Mesenchymal stem cell (in vitro differentiated cells and primary cell): ENCODE results near the gene GRIK4.
A peak's percentile ranks its signal among the peaks of the same experiment; 100 is the strongest.

Source experiments
- DNase-seq: peaks from one replicate; pipeline ENCODE4 v3.0.0-alpha.2; 2013
- H2AFZ ChIP-seq: one replicate; pipeline ENCODE4 v1.6.1; 2013; ENCODE audit warnings: low read depth, mild to moderate bottlenecking, control low read depth, inconsistent platforms, low read length, moderate library complexity
- H2AK5ac ChIP-seq: 2 replicates; pipeline ENCODE4 v1.6.1; 2013; ENCODE audit warnings: low read length, moderate library complexity, mild to moderate bottlenecking, inconsistent platforms; ENCODE audit not compliant: severe bottlenecking
- H2BK120ac ChIP-seq: one replicate; pipeline ENCODE4 v1.6.1; 2013; ENCODE audit warnings: low read depth, mild to moderate bottlenecking, inconsistent platforms, low read length, moderate library complexity
- H2BK12ac ChIP-seq, 2 experiments: one replicate each; pipeline ENCODE4 v1.6.1; 2013; ENCODE audit warnings: inconsistent platforms in 2 of 2, low read length in 2 of 2, mild to moderate bottlenecking in 2 of 2, moderate library complexity in 2 of 2, control low read depth in 1 of 2
- H2BK15ac ChIP-seq: one replicate; pipeline ENCODE4 v1.6.1; 2013; ENCODE audit warnings: mild to moderate bottlenecking, low read depth, inconsistent platforms; ENCODE audit not compliant: poor library complexity, severe bottlenecking
- H2BK5ac ChIP-seq: 2 replicates; pipeline ENCODE4 v1.6.1; 2013; ENCODE audit warnings: low read depth, mild to moderate bottlenecking, low read length, control low read depth, inconsistent platforms; ENCODE audit not compliant: poor library complexity, severe bottlenecking
- H3K14ac ChIP-seq, 2 experiments: one replicate each; pipeline ENCODE4 v1.6.1; 2013; ENCODE audit warnings: inconsistent platforms in 2 of 2, low read length in 2 of 2, control low read depth in 1 of 2, mild to moderate bottlenecking in 1 of 2, moderate library complexity in 1 of 2
- H3K18ac ChIP-seq, 2 experiments: one replicate each; pipeline ENCODE4 v1.6.1; 2013; ENCODE audit warnings: inconsistent platforms in 2 of 2, low read length in 2 of 2, control low read depth in 1 of 2, low read depth in 1 of 2, mild to moderate bottlenecking in 1 of 2
- H3K23ac ChIP-seq, 2 experiments: one replicate each; pipeline ENCODE4 v1.6.1; 2013; ENCODE audit warnings: inconsistent platforms in 2 of 2, low read length in 2 of 2, mild to moderate bottlenecking in 2 of 2, moderate library complexity in 2 of 2, control low read depth in 1 of 2
- H3K27ac ChIP-seq: 2 replicates; pipeline ENCODE4 v1.5.1; 2013; ENCODE audit warnings: mild to moderate bottlenecking, moderate library complexity, low read length, control low read depth, inconsistent platforms; ENCODE audit not compliant: poor library complexity, severe bottlenecking
- H3K27me3 ChIP-seq, 2 experiments: 2 replicates each; pipeline versions ENCODE4 v1.6.1 to v1.7.0; 2013; ENCODE audit warnings: low read length in 2 of 2, mild to moderate bottlenecking in 2 of 2, moderate library complexity in 2 of 2, control low read depth in 1 of 2, inconsistent platforms in 1 of 2; ENCODE audit not compliant: control insufficient read depth in 1 of 2, insufficient read depth in 1 of 2
- H3K36me3 ChIP-seq, 2 experiments: 2 replicates each; pipeline versions ENCODE4 v1.6.1 to v1.7.0; 2013; ENCODE audit warnings: low read length in 2 of 2, control low read depth in 1 of 2, inconsistent platforms in 1 of 2, low read depth in 1 of 2, mild to moderate bottlenecking in 1 of 2; ENCODE audit not compliant: insufficient read depth in 2 of 2, control insufficient read depth in 1 of 2
- H3K4ac ChIP-seq, 2 experiments: one replicate each; pipeline ENCODE4 v1.6.1; 2013; ENCODE audit warnings: inconsistent platforms in 2 of 2, low read length in 2 of 2, mild to moderate bottlenecking in 2 of 2, moderate library complexity in 2 of 2, control low read depth in 1 of 2, low read depth in 1 of 2
- H3K4me1 ChIP-seq: 2 replicates; pipeline ENCODE4 v1.6.1; 2013; ENCODE audit warnings: low read depth, low read length, control low read depth; ENCODE audit not compliant: control insufficient read depth, insufficient read depth
- H3K4me2 ChIP-seq: 2 replicates; pipeline ENCODE4 v1.6.1; 2013; ENCODE audit warnings: low read length, mild to moderate bottlenecking, inconsistent platforms; ENCODE audit not compliant: poor library complexity, severe bottlenecking
- H3K4me3 ChIP-seq, 2 experiments: 2 replicates each; pipeline versions ENCODE4 v1.5.1 to v1.7.0; 2013; ENCODE audit warnings: low read length in 2 of 2, mild to moderate bottlenecking in 2 of 2, control low read depth in 1 of 2, low read depth in 1 of 2; ENCODE audit not compliant: insufficient read depth in 1 of 2
- H3K79me1 ChIP-seq: replicated peaks from 2 replicates; pipeline ENCODE4 v1.6.1; 2013; ENCODE audit warnings: mild to moderate bottlenecking, control low read depth, low read length, inconsistent platforms; ENCODE audit not compliant: poor library complexity, severe bottlenecking
- H3K9ac ChIP-seq: 2 replicates; pipeline ENCODE4 v1.7.0; 2013; ENCODE audit warnings: mild to moderate bottlenecking, low read length, moderate library complexity
- H3K9me3 ChIP-seq: 2 replicates; pipeline ENCODE4 v1.7.0; 2013; ENCODE audit warnings: mild to moderate bottlenecking, low read length; ENCODE audit not compliant: control insufficient read depth
- H4K8ac ChIP-seq: one replicate; pipeline ENCODE4 v1.6.1; 2013; ENCODE audit warnings: inconsistent platforms, mild to moderate bottlenecking, low read length, moderate library complexity
- H4K91ac ChIP-seq: one replicate; pipeline ENCODE4 v1.6.1; 2013; ENCODE audit warnings: mild to moderate bottlenecking, low read length, inconsistent platforms
- WGBS: methylation state at CpG from one replicate; pipeline ENCODE4 v1.1.7; 2013; ENCODE audit warnings: mixed read lengths; 5-methylcytosine and 5-hydroxymethylcytosine counted together

GRIK4 gene

DNA sequence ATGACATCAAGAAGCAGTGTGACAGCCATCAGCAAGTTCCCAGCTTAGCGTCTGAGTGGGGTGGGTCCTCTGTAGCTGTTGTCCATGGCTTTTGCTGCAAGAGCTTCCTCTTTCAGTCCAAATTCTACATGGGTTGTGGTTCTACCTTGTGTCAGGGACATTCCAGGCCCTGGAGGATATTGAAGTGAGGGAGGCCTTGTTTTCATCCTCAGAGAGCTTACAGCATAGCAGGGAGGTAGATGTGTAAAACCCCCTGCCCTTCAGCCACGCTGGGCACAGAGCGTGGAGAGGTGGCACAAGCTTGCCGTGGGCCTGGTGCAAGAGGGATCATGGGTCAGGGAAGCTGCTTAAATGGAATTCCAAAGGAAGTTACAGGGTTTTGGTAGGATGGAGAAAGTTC lies 93.9 kb downstream of the GRIK4 start:
- H4K8ac ChIP-seq = no peak overlapping the region
- no peak overlapping the region for H3K18ac ChIP-seq
- H3K14ac ChIP-seq = no peak overlapping the region
- no peak for DNase-seq
- H3K27me3 ChIP-seq = peaks cover 17 to 33% of the 10 kb centered on the region in 2 experiments
- no peak overlapping the region for H2BK15ac ChIP-seq
- 85% methylated on average over 4 of the region's 4 CpGs for WGBS
- H2BK5ac ChIP-seq = no peak overlapping the region
- H3K9ac ChIP-seq = no peak overlapping the region
- no peak overlapping the region for H2AK5ac ChIP-seq
- H3K4me3 ChIP-seq = no peak overlapping the region
- peaks cover 3% of the 10 kb centered on the region for H3K4me1 ChIP-seq
- no peaks in the 10 kb centered on the region for H3K9me3 ChIP-seq
- H3K36me3 ChIP-seq = no peaks in the 10 kb centered on the region
- H2BK120ac ChIP-seq = no peak overlapping the region
- no peak overlapping the region for H2AFZ ChIP-seq
- no peak overlapping the region for H2BK12ac ChIP-seq
- no peak overlapping the region for H3K27ac ChIP-seq
- no peak overlapping the region for H4K91ac ChIP-seq
- H3K4ac ChIP-seq = no peak overlapping the region
- H3K23ac ChIP-seq = no peak overlapping the region
- H3K4me2 ChIP-seq = no peak overlapping the region
- H3K79me1 ChIP-seq = no peaks in the 10 kb centered on the region

DNA sequence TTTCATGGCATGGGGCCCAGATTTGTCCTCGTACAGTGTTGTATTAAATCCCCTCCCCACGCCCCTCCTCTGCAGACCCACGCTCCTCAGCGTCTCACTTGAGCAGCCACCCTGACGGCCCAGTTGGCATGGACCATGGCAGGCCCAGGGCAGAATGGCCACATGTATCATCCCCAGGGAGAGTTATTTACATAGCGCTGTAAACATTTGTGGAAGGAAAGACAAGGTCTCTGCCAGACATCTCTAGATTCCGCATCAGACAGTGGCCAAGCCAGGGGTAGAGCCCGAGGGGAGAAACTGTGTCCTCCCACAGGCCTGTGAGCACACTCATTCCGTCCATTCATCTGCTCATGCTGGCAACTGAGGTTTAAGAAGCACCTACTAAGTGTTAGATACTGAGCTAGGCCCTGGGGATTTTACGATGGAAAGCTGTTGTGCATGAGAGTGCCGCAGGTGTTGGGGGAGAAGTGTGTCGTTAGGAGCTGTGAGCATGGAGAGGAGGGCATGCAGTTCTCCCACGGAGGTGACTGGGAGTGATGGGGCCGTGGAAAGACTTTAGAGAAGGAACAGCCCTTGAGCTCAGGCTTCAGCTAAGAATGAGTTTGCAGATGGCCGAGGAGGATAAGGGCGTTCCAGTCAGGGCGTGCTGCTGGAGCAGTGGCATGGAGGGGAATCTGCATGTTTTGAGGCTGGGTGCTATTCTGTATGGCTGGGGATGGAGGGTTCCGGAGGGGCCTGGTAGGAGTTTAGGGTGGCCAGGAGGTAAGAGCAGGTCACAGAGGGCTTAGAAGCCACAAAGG lies 94.9 kb downstream of the GRIK4 start:
- Histone ChIP-seq H3K36me3 (no peaks in the 10 kb centered on the region), H2BK120ac (no peak overlapping the region), H3K27me3 (peaks cover 17 to 29% of the 10 kb centered on the region in 2 experiments), H3K4me2 (no peak overlapping the region), H3K4me3 (no peak overlapping the region), H4K8ac (no peak overlapping the region), H2BK15ac (no peak overlapping the region), H3K18ac (no peak overlapping the region), H2BK12ac (no peak overlapping the region), H3K9ac (no peak overlapping the region), H3K4me1 (peaks cover 3% of the 10 kb centered on the region), H3K4ac (no peak overlapping the region), H3K9me3 (no peaks in the 10 kb centered on the region), H3K27ac (no peak overlapping the region), H2AK5ac (no peak overlapping the region), H2BK5ac (no peak overlapping the region), H3K14ac (no peak overlapping the region), H3K23ac (no peak overlapping the region), H3K79me1 (no peaks in the 10 kb centered on the region), H2AFZ (no peak overlapping the region), H4K91ac (no peak overlapping the region)
- DNase-seq = no peak
- 93% methylated on average over 18 of the region's 18 CpGs for WGBS

DNA sequence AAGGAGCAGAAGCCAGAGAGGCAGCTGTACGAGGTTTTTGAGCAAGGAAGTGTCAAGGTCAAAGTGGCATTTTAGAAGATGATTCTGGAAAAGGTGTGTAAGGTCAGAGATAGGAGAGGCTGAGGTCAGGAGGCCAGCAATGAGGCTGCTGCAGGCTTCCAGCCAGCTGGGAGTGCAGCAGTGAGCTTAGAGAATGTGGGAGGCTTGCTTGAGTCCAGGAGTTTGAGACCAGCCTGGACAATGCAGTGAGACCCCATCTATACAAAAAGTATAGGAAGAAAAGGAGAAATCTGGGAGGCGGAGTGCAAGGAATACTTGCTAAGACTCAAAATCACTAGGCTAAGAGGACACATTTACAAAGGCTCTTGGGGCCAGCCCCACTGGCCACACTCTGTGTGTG lies 96.5 kb downstream of the GRIK4 start:
- H2BK5ac ChIP-seq = no peak overlapping the region
- no peak overlapping the region for H2BK120ac ChIP-seq
- no peak overlapping the region for H2AFZ ChIP-seq
- H3K9me3 ChIP-seq = no peaks in the 10 kb centered on the region
- no peak overlapping the region for H3K14ac ChIP-seq
- H3K4me1 ChIP-seq = peaks cover 6% of the 10 kb centered on the region
- H3K79me1 ChIP-seq = no peaks in the 10 kb centered on the region
- no peak for DNase-seq
- 83% methylated on average over 2 of the region's 2 CpGs for WGBS
- H2BK15ac ChIP-seq = no peak overlapping the region
- no peak overlapping the region for H3K4ac ChIP-seq
- no peak overlapping the region for H3K23ac ChIP-seq
- no peak overlapping the region for H3K9ac ChIP-seq
- peaks cover 20 to 25% of the 10 kb centered on the region in 2 experiments for H3K27me3 ChIP-seq
- no peak overlapping the region for H3K27ac ChIP-seq
- no peak overlapping the region for H2BK12ac ChIP-seq
- no peak overlapping the region for H2AK5ac ChIP-seq
- H3K36me3 ChIP-seq = no peaks in the 10 kb centered on the region
- H3K4me2 ChIP-seq = no peak overlapping the region
- H4K8ac ChIP-seq = no peak overlapping the region
- no peak overlapping the region for H4K91ac ChIP-seq
- H3K18ac ChIP-seq = no peak overlapping the region
- H3K4me3 ChIP-seq = no peak overlapping the region

DNA sequence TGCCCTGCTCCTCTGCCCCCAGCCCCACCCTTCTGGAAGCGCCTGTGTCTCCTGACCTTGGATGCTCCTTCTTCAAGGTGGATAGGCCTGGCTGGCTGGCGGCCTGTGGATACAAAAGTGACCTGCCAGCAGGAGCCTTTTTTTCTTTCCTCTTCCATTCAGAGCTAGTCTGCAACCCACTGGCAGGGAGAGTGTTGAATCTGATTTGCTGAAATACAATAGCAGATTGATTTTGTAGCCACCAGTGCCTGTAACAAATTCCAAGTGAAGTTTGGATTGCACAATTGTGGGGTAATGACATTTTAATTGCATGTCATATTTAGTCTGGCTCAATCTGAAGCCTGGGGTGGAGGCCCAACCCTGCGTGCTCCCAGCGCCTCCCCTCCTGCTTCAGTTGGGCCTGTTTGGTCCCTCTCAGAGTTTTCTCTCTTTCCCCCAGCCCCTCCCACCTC lies 97.2 kb downstream of the GRIK4 start:
- no peaks in the 10 kb centered on the region for H3K79me1 ChIP-seq
- H2BK5ac ChIP-seq = no peak overlapping the region
- 100% methylated on average over 1 of the region's 4 CpGs for WGBS
- H3K27ac ChIP-seq = no peak overlapping the region
- no peak overlapping the region for H3K18ac ChIP-seq
- H2AK5ac ChIP-seq = no peak overlapping the region
- no peaks in the 10 kb centered on the region for H3K9me3 ChIP-seq
- no peak overlapping the region for H3K4ac ChIP-seq
- no peak overlapping the region for H3K14ac ChIP-seq
- no peak overlapping the region for H2BK15ac ChIP-seq
- no peak overlapping the region for H3K23ac ChIP-seq
- DNase-seq = no peak
- H3K27me3 ChIP-seq = peaks cover 20 to 21% of the 10 kb centered on the region in 2 experiments
- H3K9ac ChIP-seq = peak overlapping the region; percentile 40
- peaks cover 6% of the 10 kb centered on the region for H3K4me1 ChIP-seq
- no peak overlapping the region for H4K8ac ChIP-seq
- H4K91ac ChIP-seq = no peak overlapping the region
- no peaks in the 10 kb centered on the region for H3K36me3 ChIP-seq
- H3K4me3 ChIP-seq = no peak overlapping the region
- H2BK120ac ChIP-seq = no peak overlapping the region
- no peak overlapping the region for H2AFZ ChIP-seq
- H3K4me2 ChIP-seq = no peak overlapping the region
- H2BK12ac ChIP-seq = no peak overlapping the region
